Thymus (tissue), 11 donors: ENCODE results near the gene CHD9. TPM values are rescaled to one million over a fixed set of nuclear protein-coding genes. Genes with fewer than 3 reads are reported as not detected.

Experiments used
- DNase-seq, 9 donors: peaks; one replicate each; pipeline ENCODE4 v3.0.0-alpha.2; 2013; ENCODE audit warnings: low spot score in 9 of 9, low read depth in 6 of 9, missing footprints in 1 of 9
- H3K27ac ChIP-seq, 2 donors: one replicate each; pipeline ENCODE4 v1.5.1; 2013; ENCODE audit warnings: control low read depth in 1 of 2, low read depth in 1 of 2, low read length in 1 of 2, mild to moderate bottlenecking in 1 of 2, moderate library complexity in 1 of 2
- H3K27me3 ChIP-seq, 2 donors: one replicate each; pipeline ENCODE4 v1.5.1; 2013; ENCODE audit warnings: low read length in 1 of 2; ENCODE audit not compliant: control insufficient read depth in 2 of 2, insufficient read depth in 1 of 2
- H3K36me3 ChIP-seq, 2 donors: one replicate each; pipeline ENCODE4 v1.5.1; 2013; ENCODE audit warnings: low read length in 1 of 2, mild to moderate bottlenecking in 1 of 2, moderate library complexity in 1 of 2; ENCODE audit not compliant: control insufficient read depth in 2 of 2, insufficient read depth in 2 of 2
- H3K4me1 ChIP-seq, 2 donors: one replicate each; pipeline ENCODE4 v1.5.1; 2013; ENCODE audit warnings: low read length in 2 of 2; ENCODE audit not compliant: control insufficient read depth in 2 of 2, insufficient read depth in 2 of 2
- H3K4me3 ChIP-seq, 2 donors: one replicate each; pipeline ENCODE4 v1.5.1; 2013; ENCODE audit warnings: low read length in 2 of 2, control low read depth in 1 of 2, mild to moderate bottlenecking in 1 of 2
- H3K9me3 ChIP-seq, 2 donors: one replicate each; pipeline ENCODE4 v1.5.1; 2013; ENCODE audit warnings: low read length in 1 of 2, mild to moderate bottlenecking in 1 of 2; ENCODE audit not compliant: control insufficient read depth in 2 of 2, insufficient read depth in 1 of 2
- WGBS: extraction: QIAGEN DNeasy Blood & Tissue Kit; methylation state at CpG from one replicate; pipeline ENCODE4 v1.1.7; 2013; 5-methylcytosine and 5-hydroxymethylcytosine counted together
- polyA plus RNA-seq: library from polyadenylated mRNA; stranded (reverse); fragments of 200-250 nt; gene quantifications from one replicate; pipeline ENCODE4 v1.2.3, GENCODE V29; 2013
- total RNA-seq: library from RNA; stranded (reverse); fragments of 120-200 nt; gene quantifications from one replicate; pipeline ENCODE4 v1.2.4, GENCODE V29; 2013
- donor health status: healthy.

The CHD9 gene
- total and polyA plus RNA-seq, 2 donors = 15.3 to 43.7 TPM

DNA sequence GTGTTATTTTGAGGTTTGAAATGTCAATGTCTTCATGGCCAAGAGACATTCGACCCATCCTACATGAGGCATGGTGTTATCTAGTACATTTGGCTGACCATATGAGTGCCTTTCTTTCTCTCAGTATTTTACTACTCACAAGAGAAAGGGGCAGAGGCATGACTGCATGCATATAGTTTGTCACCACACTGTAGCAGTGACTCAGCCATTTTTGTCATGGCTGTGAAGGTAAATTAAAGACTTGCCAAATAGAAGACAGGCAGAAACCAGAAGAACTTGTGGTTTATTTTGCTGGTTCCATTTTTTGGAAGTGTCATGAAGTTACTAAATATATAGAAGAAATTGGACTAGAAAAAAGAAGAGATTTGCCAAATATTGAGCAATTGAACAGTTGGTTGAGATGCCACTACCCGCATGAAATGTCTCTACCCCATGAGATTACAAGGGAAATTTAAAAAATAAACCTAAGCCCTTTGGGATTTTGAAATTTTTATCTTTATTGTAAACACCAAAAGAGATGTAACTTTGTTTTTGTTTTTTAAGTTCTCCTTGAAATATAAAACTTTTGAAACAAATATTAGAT is 170.3 kb downstream of the CHD9 start:
- Histone ChIP-seq H3K27me3 (no peaks in the 10 kb centered on the region), H3K4me1 (no peaks in the 10 kb centered on the region), H3K27ac (no peak overlapping the region), H3K4me3 (no peak overlapping the region), H3K36me3 (peaks cover 3 to 37% of the 10 kb centered on the region in 2 donors), H3K9me3 (no peaks in the 10 kb centered on the region)
- WGBS = 90% methylated on average over 2 of the region's 2 CpGs
- no peak for DNase-seq

DNA sequence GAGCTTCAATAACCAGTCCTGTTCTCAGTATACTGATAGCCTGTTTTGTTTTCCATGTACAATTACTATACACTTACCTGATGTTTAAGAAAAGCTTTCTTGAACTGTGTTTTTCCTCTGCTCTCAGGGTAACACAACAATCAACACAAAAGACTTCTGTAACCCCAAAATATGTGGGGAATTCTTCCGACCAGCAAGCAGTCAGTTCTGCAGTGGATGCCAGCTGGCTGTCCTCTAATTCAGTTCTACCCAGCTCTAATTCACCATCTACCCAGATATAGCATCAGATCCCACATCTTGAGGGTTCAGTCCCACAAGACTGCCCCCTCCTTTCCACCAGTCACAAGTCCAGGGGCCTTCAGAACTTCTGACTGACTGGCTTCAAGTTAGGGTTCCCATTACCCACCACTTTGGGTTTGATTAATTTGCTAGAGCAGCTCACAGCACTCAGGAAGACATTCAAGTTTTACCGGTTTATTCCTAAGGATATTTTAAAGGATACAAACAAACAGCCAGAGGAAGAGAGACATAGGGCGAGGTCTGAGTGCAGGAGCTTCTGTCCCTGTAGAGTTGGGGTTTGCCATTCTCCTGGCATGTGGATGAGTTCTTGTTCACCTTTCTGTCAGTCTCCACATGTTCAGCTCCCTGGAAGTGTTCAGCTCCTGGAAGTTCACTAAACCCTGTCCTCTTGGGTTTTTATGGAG is 178.2 kb downstream of the CHD9 start:
- no peaks in the 10 kb centered on the region for H3K27me3 ChIP-seq
- H3K9me3 ChIP-seq = no peaks in the 10 kb centered on the region
- H3K27ac ChIP-seq = no peak overlapping the region
- H3K4me1 ChIP-seq = no peaks in the 10 kb centered on the region
- H3K36me3 ChIP-seq = peaks cover 11 to 59% of the 10 kb centered on the region in 2 donors
- DNase-seq = no peak
- H3K4me3 ChIP-seq = no peak overlapping the region
- 97% methylated on average over 3 of the region's 3 CpGs for WGBS

DNA sequence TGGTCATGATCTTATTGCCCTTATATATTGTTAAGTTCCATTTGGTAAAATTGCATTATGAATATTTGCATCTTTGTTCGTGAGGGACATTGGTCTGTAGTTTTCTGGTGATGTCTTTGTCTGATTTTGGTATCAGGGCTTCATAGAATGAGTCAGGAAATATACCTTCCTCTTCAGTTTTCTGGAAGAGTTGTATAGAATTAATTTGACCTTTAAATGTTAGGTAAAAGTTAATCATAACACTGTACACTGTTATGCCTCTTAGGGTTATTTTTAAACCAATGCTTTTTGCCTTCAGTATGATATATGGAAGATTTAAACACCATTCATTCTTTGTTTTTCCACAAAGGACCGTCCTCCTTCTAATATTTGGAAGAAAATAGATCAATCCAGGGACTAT is 180.0 kb downstream of the CHD9 start:
- Histone ChIP-seq H3K9me3 (no peaks in the 10 kb centered on the region), H3K36me3 (peaks cover 11 to 59% of the 10 kb centered on the region in 2 donors), H3K4me3 (no peak overlapping the region), H3K4me1 (no peaks in the 10 kb centered on the region), H3K27me3 (no peaks in the 10 kb centered on the region), H3K27ac (no peak overlapping the region)
- no peak for DNase-seq
- WGBS = 98% methylated on average over 2 of the region's 2 CpGs

DNA sequence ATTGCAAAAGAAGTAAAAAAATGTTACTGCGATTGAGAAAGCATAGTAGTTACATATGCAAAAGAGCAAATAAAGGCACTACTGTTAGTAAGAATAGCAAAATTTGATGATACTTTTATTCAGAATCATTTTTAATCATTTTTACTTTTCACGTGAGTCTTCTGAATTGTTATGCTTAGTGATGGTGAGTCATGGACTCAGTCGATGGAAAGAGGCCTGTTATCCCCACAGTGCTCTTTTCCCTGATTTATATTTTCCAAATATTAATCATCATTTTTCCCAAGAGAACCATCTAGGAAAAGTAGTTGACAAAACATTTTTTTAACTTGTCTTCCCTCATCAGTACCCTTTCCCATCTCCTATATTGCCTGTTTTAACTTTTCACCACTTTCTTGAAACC is 181.1 kb downstream of the CHD9 start:
- Histone ChIP-seq H3K27me3 (no peaks in the 10 kb centered on the region), H3K9me3 (no peaks in the 10 kb centered on the region), H3K4me1 (no peaks in the 10 kb centered on the region), H3K36me3 (peaks cover 11 to 52% of the 10 kb centered on the region in 2 donors), H3K27ac (no peak overlapping the region), H3K4me3 (no peak overlapping the region)
- 97% methylated on average over 3 of the region's 3 CpGs for WGBS
- no peak for DNase-seq

DNA sequence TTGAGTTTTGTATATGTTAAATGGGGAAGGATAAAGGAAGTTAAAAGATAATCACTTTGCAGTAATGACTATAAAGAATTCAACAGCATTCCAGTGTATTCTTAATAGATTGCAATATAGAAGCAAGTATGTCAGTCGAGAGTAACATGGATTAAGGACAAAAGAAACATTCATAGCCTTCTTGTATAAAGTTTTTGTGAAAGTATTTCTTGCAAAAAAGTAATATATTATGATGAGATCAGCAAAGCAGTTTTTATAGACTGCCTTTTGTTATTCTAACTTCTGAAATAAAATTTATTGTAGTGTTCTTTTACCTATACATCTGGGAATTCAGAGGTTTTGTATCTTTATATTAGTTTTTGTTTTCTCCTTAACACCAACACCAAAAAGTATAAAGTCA is 194.5 kb downstream of the CHD9 start:
- no peak for DNase-seq
- peaks cover 18 to 54% of the 10 kb centered on the region in 2 donors for H3K36me3 ChIP-seq
- WGBS = 96% methylated on average over 1 of the region's 1 CpG

DNA sequence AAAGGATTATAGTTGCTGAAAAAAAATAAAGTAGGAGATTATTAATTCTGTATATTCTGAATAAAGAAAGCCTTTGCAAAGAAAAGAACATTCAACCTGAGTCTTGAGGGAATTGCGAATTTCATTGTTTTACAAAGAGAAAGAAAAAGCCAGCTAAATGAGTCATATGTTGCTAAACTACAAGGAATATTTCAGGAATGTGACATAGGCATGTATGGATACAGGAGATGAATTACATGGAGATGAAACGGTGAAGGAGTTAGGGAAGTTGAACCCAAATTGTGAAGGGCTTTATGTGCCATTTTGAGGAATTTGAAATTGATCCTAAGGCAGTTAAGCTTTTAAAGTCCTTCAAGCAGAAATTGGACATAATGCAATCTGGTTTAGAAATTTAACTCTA is 202.2 kb downstream of the CHD9 start:
- no peaks in the 10 kb centered on the region for H3K4me1 ChIP-seq
- peaks cover 11 to 32% of the 10 kb centered on the region in 2 donors for H3K36me3 ChIP-seq
- H3K4me3 ChIP-seq = no peak overlapping the region
- DNase-seq = no peak
- no peaks in the 10 kb centered on the region for H3K9me3 ChIP-seq
- H3K27ac ChIP-seq = no peak overlapping the region
- no peaks in the 10 kb centered on the region for H3K27me3 ChIP-seq
- WGBS = 99% methylated on average over 2 of the region's 2 CpGs

More for the DNA sequence above, 194.5 kb downstream of the CHD9 start:
- no peaks in the 10 kb centered on the region for H3K4me1 ChIP-seq
- no peak overlapping the region for H3K4me3 ChIP-seq
- no peak overlapping the region for H3K27ac ChIP-seq
- H3K27me3 ChIP-seq = no peaks in the 10 kb centered on the region
- H3K9me3 ChIP-seq = no peaks in the 10 kb centered on the region

DNA sequence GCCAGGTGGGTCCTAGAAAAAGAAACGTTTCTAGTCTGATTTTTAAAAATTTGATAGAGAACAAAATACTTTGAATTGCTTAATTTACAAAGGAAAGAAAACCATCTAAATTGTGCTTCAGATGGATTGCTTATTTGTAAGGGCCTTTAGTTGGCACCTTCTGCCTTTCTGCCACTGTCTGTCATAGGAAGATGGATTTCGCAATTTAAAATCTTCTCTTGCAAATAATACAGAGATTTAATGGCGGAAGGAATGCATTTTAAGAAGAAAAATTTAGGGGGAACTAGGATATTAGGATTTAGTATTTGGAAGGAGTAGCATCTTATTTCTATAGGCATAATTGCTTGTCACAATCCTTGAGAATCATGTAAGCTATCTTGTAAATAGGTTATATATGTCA is 204.0 kb downstream of the CHD9 start:
- WGBS = 96% methylated on average over 3 of the region's 3 CpGs
- Histone ChIP-seq H3K27ac (no peak overlapping the region), H3K9me3 (no peaks in the 10 kb centered on the region), H3K27me3 (no peaks in the 10 kb centered on the region), H3K4me3 (no peak overlapping the region), H3K4me1 (no peaks in the 10 kb centered on the region), H3K36me3 (peaks cover 11 to 34% of the 10 kb centered on the region in 2 donors)
- no peak for DNase-seq

DNA sequence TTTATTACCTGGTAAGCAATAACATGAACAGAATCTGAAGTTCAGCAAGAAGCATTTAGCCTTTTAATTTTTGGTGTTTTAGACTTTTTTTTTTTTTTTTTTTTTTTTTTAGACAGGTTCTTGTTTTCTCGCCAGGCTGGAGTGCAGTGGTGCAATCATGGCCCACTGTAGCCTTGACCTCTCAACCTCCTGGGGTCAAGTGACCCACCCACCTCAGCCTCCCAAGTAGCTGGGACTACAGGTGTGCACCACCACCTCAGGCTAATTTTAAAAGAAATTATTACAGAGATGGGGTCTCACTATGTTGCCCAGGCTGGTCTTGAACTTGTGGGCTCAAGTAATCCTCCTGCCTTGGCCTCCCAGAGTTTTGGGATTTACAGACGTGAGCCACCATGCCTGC is 206.5 kb downstream of the CHD9 start:
- no peaks in the 10 kb centered on the region for H3K9me3 ChIP-seq
- no peak for DNase-seq
- no peaks in the 10 kb centered on the region for H3K27me3 ChIP-seq
- H3K27ac ChIP-seq = no peak overlapping the region
- H3K4me3 ChIP-seq = no peak overlapping the region
- 96% methylated on average over 2 of the region's 2 CpGs for WGBS
- H3K4me1 ChIP-seq = no peaks in the 10 kb centered on the region
- peaks cover 7 to 31% of the 10 kb centered on the region in 2 donors for H3K36me3 ChIP-seq

DNA sequence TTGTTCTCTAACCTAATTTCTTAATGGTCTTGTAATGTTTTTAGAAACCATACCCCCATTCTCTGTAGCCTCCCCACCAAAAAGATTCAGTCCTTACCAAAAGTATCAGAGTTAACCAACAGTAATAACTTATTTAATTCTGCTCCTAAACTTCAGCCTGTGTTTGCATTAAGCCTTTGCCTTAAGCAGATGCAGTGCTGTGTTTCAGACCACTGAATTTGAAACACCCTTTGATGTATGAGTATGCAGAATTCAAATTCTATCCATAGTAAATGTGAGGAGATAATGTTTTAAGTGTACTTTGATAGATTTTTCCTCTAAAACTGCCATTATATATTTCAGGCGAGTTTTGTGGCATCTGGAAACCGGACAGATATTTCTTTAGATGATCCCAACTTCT is 207.9 kb downstream of the CHD9 start:
- no peaks in the 10 kb centered on the region for H3K4me1 ChIP-seq
- WGBS = 99% methylated on average over 2 of the region's 2 CpGs
- H3K27ac ChIP-seq = no peak overlapping the region
- H3K9me3 ChIP-seq = no peaks in the 10 kb centered on the region
- no peak overlapping the region for H3K4me3 ChIP-seq
- H3K36me3 ChIP-seq = peaks cover 7 to 34% of the 10 kb centered on the region in 2 donors
- no peaks in the 10 kb centered on the region for H3K27me3 ChIP-seq
- DNase-seq = no peak
